DND-41 (cell line): ENCODE results near the gene PPP1R14B.

Source experiments
- CTCF ChIP-seq: IDR thresholded peaks from 2 replicates; pipeline ENCODE4 v1.5.1; 2012; ENCODE audit warnings: borderline replicate concordance, low read length, moderate library complexity, mild to moderate bottlenecking; ENCODE audit not compliant: poor library complexity, severe bottlenecking; ENCODE audit errors: extremely low read depth
- EZH2 ChIP-seq: IDR thresholded peaks from 3 replicates; pipeline ENCODE4 v1.6.1; 2012; ENCODE audit warnings: borderline replicate concordance, low read depth, mild to moderate bottlenecking, moderate library complexity, low read length, inconsistent platforms; ENCODE audit not compliant: severe bottlenecking

GRCh38 chr11:64251016-64251752 lies 4.4 kb upstream of the PPP1R14B start, which contains the start of gene PLCB3:
- TF ChIP-seq CTCF (peak; percentile 76), EZH2 (no peak)
